Upper lobe of left lung (tissue), 6 donors: Measurements from ENCODE around the gene EXTL1. TPM values are rescaled to one million over a fixed set of nuclear protein-coding genes. Genes with fewer than 3 reads are reported as not detected.
"Not testable (repeated sequence)": the region's sequence is repeated elsewhere in the genome, so short reads cannot be mapped to it uniquely, and the experiment has no call there.

Experiments used
- ATAC-seq, 2 donors: fragments of 200-7000 bp; cut with Tn5 transposase; one replicate each; pipeline ENCODE4 v1.9.1; 2022; ENCODE audit warnings: mild to moderate bottlenecking in 2 of 2, moderate library complexity in 2 of 2; ENCODE audit not compliant: low FRiP score in 2 of 2
- DNase-seq, 2 donors: peaks; one replicate each; pipeline ENCODE4 v3.0.0-alpha.2; 2019 to 2020
- H3K27ac ChIP-seq, 4 donors: fragments of 200-600 bp; sonication (generic); one replicate each; pipeline ENCODE4 v1.5.1; 2016 to 2019
- H3K27me3 ChIP-seq, 4 donors: fragments of 200-600 bp; sonication (generic); one replicate each; pipeline ENCODE4 v1.5.1; 2017 to 2019
- H3K36me3 ChIP-seq, 4 donors: fragments of 200-600 bp; sonication (generic); one replicate each; pipeline ENCODE4 v1.5.1; 2016 to 2019
- H3K4me1 ChIP-seq, 4 donors: fragments of 200-600 bp; sonication (generic); one replicate each; pipeline ENCODE4 v1.5.1; 2018 to 2019
- H3K4me3 ChIP-seq, 4 donors: fragments of 200-600 bp; sonication (generic); one replicate each; pipeline ENCODE4 v1.5.1; 2017 to 2019; ENCODE audit warnings: mild to moderate bottlenecking in 2 of 4, moderate library complexity in 1 of 4
- H3K9me3 ChIP-seq, 4 donors: fragments of 200-600 bp; sonication (generic); one replicate each; pipeline ENCODE4 v1.5.1; 2018 to 2019
- CTCF ChIP-seq, 6 experiments: fragments of 450-650 bp in 4 of 6; fragments of 200-600 bp in 2 of 6; sonication (generic) in 2 of 6; IDR thresholded peaks; one replicate each; pipeline ENCODE4 v1.5.1; 2016 to 2019; ENCODE audit warnings: antibody characterized with exemption in 6 of 6
- EP300 ChIP-seq, 4 donors: sonication (generic); formaldehyde crosslinking; IDR thresholded peaks; one replicate each; pipeline ENCODE4 v1.5.1; 2017; ENCODE audit warnings: antibody characterized with exemption in 4 of 4, control low read depth in 2 of 4
- POLR2A ChIP-seq, 4 donors: fragments of 450-650 bp; IDR thresholded peaks; one replicate each; pipeline ENCODE4 v1.5.1; 2016 to 2017; ENCODE audit warnings: antibody characterized with exemption in 4 of 4, mild to moderate bottlenecking in 2 of 4
- POLR2AphosphoS5 ChIP-seq, 2 donors: sonication (generic); formaldehyde crosslinking; IDR thresholded peaks; one replicate each; pipeline ENCODE4 v1.5.1; 2017; ENCODE audit warnings: antibody characterized with exemption in 2 of 2
- WGBS, 2 donors: methylation state at CpG; one replicate each; pipeline ENCODE4 v1.1.5; 2017 to 2018; 5-methylcytosine and 5-hydroxymethylcytosine counted together
- total RNA-seq, 6 donors: library from RNA; depleted of rRNA in 4 of 6; stranded (reverse); fragments of >200 nt in 4 of 6; gene quantifications; one replicate each; pipeline versions ENCODE4 v1.1.0 to v1.2.1, GENCODE V29; 2016 to 2021
- donor health status: DM: no; HTN: no; CAD: no; lungs with moderate emphysema.
- donor health status: DM: no; HTN: yes; CAD: no; lungs with severe emphysema.

EXTL1 gene
- total RNA-seq, 6 donors from 2014 or later, result under 0.01 to 0.24 (median 0.20) TPM; not detected in 3

DNA sequence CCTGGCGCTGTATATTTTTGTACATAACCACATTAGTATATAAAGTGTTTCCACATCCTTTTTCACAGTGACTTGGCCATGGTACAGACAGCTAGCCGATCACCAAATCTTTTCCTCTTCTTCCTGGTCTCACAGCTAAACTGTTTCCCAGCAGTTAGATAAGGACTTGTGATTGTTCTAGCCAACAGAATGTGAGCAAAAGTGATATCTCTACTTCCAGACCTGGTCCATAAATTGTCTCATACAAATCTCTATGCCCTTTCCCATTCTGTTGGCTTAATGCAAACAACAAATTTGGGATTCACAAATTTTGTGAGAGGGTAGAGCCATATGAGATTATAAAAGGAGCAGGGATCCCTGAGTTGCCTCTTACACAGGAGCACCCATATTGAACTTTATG is 43.2 kb upstream of the EXTL1 start:
- ATAC-seq, result no peak
- H3K4me3 ChIP-seq, result no peak overlapping the region
- H3K9me3 ChIP-seq, result no peaks in the 10 kb centered on the region
- no peak for TF ChIP-seq POLR2AphosphoS5 (IDR thresholded peaks at IDR 0.05)
- no peak for TF ChIP-seq EP300 (IDR thresholded peaks at IDR 0.05)
- TF ChIP-seq POLR2A (IDR thresholded peaks at IDR 0.05), result no peak
- no peak for TF ChIP-seq CTCF (IDR thresholded peaks at IDR 0.05)
- H3K36me3 ChIP-seq, result peaks cover 20 to 88% (median 54%) of the 10 kb centered on the region in 4 donors
- WGBS, 2 donors, result 80 to 91% methylated on average over 2 of the region's 2 CpGs
- no peak overlapping the region for H3K27ac ChIP-seq
- no peak for DNase-seq
- no peaks in the 10 kb centered on the region for H3K27me3 ChIP-seq
- no peaks in the 10 kb centered on the region for H3K4me1 ChIP-seq

DNA sequence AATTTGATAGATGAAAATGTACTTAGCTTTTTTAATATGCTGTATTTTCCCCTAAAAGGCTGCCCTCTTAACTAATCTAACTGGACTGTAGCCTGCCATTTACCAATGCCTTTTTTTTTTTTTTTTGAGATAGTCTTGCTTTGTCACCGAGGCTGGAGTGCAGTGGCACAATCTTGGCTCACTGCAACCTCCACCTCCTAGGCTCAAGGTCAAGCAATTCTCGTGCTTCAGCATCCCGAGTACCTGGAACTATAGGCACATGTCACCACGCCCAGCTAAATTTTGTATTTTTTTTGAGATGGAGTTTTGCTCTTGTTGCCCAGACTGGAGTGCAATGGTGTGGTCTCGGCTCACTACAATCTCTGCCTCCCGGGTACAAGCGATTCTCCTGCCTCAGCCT is 42.4 kb upstream of the EXTL1 start:
- no peak overlapping the region for H3K27ac ChIP-seq
- ATAC-seq (no peak), DNase-seq (no peak)
- H3K27me3 ChIP-seq, result no peaks in the 10 kb centered on the region
- TF ChIP-seq POLR2A (IDR thresholded peaks at IDR 0.05), result no peak
- TF ChIP-seq EP300 (IDR thresholded peaks at IDR 0.05), result no peak
- TF ChIP-seq POLR2AphosphoS5 (IDR thresholded peaks at IDR 0.05), result no peak
- TF ChIP-seq CTCF (IDR thresholded peaks at IDR 0.05), result no peak
- peaks cover 20 to 88% (median 54%) of the 10 kb centered on the region in 4 donors for H3K36me3 ChIP-seq
- H3K4me3 ChIP-seq, result no peak overlapping the region
- H3K9me3 ChIP-seq, result no peaks in the 10 kb centered on the region
- no peaks in the 10 kb centered on the region for H3K4me1 ChIP-seq
- 79 to 91% methylated on average over 7 of the region's 7 CpGs for WGBS, 2 donors

DNA sequence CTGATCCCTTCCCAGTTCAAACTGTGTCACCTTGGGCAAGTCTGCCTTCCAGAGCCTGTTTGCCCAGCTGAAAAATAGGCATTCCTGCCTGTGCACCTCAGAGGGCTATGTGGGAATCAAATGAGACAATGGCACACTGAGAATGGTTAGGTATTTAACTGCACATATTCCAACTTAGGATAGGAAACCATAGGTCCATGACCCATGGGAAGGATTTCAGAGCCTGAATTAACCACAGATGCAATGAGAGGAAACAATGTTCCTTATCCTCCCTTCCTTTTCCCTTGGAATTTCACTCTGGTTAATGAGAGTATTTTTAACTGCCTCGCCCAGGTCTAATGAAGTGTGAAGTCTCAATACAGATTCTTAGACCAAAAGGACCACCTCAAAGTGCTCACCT is 36.4 kb upstream of the EXTL1 start:
- Histone ChIP-seq H3K27me3 (no peaks in the 10 kb centered on the region), H3K36me3 (peaks cover 15 to 70% (median 51%) of the 10 kb centered on the region in 4 donors), H3K4me1 (peaks cover 0 to 5% (median 0%) of the 10 kb centered on the region in 4 donors), H3K9me3 (no peaks in the 10 kb centered on the region), H3K27ac (no peak overlapping the region), H3K4me3 (no peak overlapping the region)
- TF ChIP-seq EP300 (IDR thresholded peaks at IDR 0.05) (no peak), CTCF (IDR thresholded peaks at IDR 0.05) (no peak), POLR2AphosphoS5 (IDR thresholded peaks at IDR 0.05) (no peak), POLR2A (IDR thresholded peaks at IDR 0.05) (no peak)
- WGBS, 2 donors, result 78 to 89% methylated on average over 1 of the region's 1 CpG
- ATAC-seq (no peak), DNase-seq (no peak)

- TF ChIP-seq POLR2AphosphoS5 (IDR thresholded peaks at IDR 0.05) (no peak), EP300 (IDR thresholded peaks at IDR 0.05) (no peak), POLR2A (IDR thresholded peaks at IDR 0.05) (no peak), CTCF (IDR thresholded peaks at IDR 0.05) (no peak)
- DNase-seq, result no peak
- peaks cover 15 to 67% (median 49%) of the 10 kb centered on the region in 4 donors for H3K36me3 ChIP-seq
- no peak for ATAC-seq
- H3K27ac ChIP-seq, result no peak overlapping the region
- no peaks in the 10 kb centered on the region for H3K9me3 ChIP-seq
- H3K4me1 ChIP-seq, result peaks cover 0 to 8% (median 0%) of the 10 kb centered on the region in 4 donors
- H3K27me3 ChIP-seq, result no peaks in the 10 kb centered on the region
- 88 to 89% methylated on average over 3 of the region's 3 CpGs for WGBS, 2 donors
- no peak overlapping the region for H3K4me3 ChIP-seq
Measured at GRCh38 chr1:25985670-25986069, 35.9 kb upstream of the EXTL1 start.

DNA sequence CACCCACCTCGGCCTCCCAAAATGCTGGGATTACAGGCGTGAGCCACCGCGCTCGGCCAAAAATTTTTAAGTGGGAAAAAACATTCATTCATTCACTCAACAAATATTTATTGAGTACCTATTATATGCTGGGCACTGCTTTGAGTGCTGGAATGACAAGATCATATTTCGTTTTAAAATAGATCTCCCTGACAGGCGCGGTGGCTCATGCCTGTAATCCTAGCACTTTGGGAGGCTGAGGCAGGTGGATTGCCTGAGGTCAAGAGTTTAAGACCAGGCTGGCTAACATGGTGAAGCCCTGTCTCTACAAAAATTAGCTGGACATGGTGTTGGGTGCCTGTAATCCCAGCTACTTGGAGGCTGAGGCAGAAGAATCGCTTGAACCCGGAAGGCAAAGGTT is 34.8 kb upstream of the EXTL1 start:
- not testable (repeated sequence) for H3K9me3 ChIP-seq, DNase-seq, H3K27ac ChIP-seq, H3K4me3 ChIP-seq, ATAC-seq, H3K27me3 ChIP-seq
- peaks cover 0 to 14% (median 2%) of the 10 kb centered on the region in 4 donors for H3K4me1 ChIP-seq
- H3K36me3 ChIP-seq, result peaks cover 15 to 56% (median 41%) of the 10 kb centered on the region in 4 donors
- 97 to 99% methylated on average over 10 of the region's 10 CpGs for WGBS, 2 donors
